ENCODE measurements around the gene ANKRD1. TPM values are rescaled to one million over a fixed set of nuclear protein-coding genes. Genes with fewer than 3 reads are reported as not detected.

The ANKRD1 gene
- total RNA-seq, 1 donor from 2014 or later: 48.1 TPM

DNA sequence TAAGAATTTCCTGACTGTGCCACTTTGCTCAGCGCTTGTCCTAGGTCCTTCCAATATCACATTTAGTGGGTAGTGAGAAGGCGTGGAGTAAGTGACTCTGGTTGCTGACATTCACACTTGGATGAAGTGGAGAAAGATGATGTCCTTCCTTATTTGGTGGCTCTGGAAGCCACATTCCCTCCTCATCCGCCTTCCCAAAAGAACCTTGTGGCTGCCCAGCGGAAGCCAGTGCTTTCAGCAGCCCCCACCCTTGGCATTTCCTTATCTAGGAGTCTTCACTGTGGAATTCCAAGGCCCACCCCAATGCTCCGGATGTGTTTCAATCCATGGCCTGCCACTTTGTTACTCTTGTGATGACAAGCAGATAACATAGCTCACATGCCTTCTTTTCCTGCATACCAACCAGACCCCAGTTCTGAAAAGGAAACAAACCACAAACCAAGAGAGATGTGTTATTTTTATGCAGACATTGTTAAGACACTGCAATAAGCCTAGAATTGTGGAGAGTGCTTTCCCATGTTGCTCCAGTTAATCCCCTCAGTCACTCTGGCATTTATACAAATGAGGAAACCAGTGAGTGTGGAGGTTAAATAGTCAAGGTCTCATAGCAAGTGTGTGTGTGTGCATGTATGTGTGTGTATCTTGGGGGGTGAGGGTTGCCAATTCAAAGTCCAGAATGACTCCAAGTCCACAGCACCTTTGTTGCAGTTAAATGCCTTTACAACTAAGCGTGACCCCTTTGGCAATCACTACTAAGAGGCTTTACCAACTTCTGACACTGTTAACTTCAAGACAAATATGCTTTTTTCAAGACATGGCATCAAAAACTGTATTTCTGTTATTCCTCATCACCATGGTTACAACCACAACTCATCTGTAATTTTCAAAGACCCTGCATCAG lies 10.3 kb upstream of the ANKRD1 start:
- no peaks in the 10 kb centered on the region for H3K9me3 Mint-ChIP-seq (ENCODE audit: low read depth)
- H3K36me3 Mint-ChIP-seq (ENCODE audit: insufficient read depth): no peaks in the 10 kb centered on the region
- TF ChIP-seq, protein P1, sequence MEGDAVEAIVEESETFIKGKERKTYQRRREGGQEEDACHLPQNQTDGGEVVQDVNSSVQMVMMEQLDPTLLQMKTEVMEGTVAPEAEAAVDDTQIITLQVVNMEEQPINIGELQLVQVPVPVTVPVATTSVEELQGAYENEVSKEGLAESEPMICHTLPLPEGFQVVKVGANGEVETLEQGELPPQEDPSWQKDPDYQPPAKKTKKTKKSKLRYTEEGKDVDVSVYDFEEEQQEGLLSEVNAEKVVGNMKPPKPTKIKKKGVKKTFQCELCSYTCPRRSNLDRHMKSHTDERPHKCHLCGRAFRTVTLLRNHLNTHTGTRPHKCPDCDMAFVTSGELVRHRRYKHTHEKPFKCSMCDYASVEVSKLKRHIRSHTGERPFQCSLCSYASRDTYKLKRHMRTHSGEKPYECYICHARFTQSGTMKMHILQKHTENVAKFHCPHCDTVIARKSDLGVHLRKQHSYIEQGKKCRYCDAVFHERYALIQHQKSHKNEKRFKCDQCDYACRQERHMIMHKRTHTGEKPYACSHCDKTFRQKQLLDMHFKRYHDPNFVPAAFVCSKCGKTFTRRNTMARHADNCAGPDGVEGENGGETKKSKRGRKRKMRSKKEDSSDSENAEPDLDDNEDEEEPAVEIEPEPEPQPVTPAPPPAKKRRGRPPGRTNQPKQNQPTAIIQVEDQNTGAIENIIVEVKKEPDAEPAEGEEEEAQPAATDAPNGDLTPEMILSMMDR (IDR thresholded peaks at IDR 0.05; ENCODE audit: unreplicated experiment): no peak
- H3K27ac Mint-ChIP-seq: peak overlapping the region; percentile 92
- peaks cover 28% of the 10 kb centered on the region for H3K4me1 Mint-ChIP-seq (ENCODE audit: low read depth)
- no peak overlapping the region for H3K4me3 Mint-ChIP-seq (ENCODE audit: low read depth)
- peaks cover 11% of the 10 kb centered on the region for H3K27me3 Mint-ChIP-seq
- no peak for DNase-seq (ENCODE audit: low spot score, unreplicated experiment)

DNA sequence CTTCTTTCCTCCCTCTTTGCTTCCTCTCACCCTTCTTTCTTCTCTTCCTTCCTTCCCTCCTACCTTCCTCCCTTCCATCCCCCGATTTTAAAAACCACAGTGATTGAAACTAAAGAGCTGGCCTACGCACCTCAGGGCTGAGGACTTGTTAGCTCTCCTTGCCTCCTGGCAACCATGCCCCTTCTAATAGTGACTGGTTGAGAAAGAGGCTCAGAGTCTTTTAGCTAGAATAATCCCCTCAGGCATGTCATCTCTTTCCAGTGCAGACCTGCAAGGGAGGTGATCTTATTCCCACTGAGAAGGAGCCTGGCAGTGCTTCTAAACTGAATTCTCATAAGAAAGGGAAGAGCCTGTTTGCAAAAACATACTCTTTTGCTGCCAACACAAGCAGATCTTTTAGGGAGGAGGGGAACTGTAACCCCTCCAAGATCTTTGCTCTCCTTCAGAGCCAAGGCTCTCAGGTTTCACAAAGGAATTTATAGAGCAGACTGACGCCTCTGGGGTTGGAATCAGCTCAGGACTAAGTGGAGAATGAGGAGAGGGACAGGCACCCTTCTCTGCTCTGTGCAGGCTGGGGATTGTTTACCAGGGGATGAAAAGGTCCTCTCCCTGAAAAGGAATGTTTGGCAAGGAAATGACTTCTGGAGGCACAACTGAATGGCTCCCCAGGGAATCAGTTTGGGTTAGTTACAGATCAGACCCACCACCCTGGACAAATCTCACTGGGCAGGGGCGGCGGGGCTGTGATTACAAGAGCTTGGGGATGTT lies 9.4 kb upstream of the ANKRD1 start:
- no peaks in the 10 kb centered on the region for H3K9me3 Mint-ChIP-seq (ENCODE audit: low read depth)
- peaks cover 24% of the 10 kb centered on the region for H3K4me1 Mint-ChIP-seq (ENCODE audit: low read depth)
- H3K36me3 Mint-ChIP-seq (ENCODE audit: insufficient read depth): no peaks in the 10 kb centered on the region
- DNase-seq (ENCODE audit: low spot score, unreplicated experiment): no peak
- H3K4me3 Mint-ChIP-seq (ENCODE audit: low read depth): peak overlapping the region; percentile 7
- TF ChIP-seq, protein P1 (IDR thresholded peaks at IDR 0.05; ENCODE audit: unreplicated experiment): no peak
- H3K27ac Mint-ChIP-seq: peak overlapping the region; percentile 92
- H3K27me3 Mint-ChIP-seq: peaks cover 11% of the 10 kb centered on the region

DNA sequence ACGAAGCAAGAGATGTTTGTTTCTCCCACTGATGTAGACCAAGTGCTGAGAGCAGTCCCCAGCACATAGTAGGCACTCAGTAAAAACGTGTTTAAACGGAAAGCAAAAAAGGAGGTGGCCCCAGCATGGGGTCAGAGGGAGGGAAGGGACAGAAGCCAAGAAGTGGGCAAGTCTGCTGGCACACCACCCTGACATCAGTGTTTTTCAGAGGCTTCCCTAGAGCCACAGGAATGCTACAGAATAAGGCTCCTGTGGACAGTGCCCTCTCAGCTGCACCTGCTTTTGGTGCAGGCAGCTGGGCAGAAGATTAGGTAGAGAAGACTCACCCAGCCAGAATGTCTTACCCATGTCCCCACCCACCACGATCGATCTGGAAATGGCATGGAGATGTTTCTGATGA lies 8.3 kb upstream of the ANKRD1 start:
- TF ChIP-seq, protein P1 (IDR thresholded peaks at IDR 0.05; ENCODE audit: unreplicated experiment): no peak
- no peaks in the 10 kb centered on the region for H3K9me3 Mint-ChIP-seq (ENCODE audit: low read depth)
- H3K4me3 Mint-ChIP-seq (ENCODE audit: low read depth): no peak overlapping the region
- H3K27ac Mint-ChIP-seq: no peak overlapping the region
- no peaks in the 10 kb centered on the region for H3K36me3 Mint-ChIP-seq (ENCODE audit: insufficient read depth)
- peaks cover 25% of the 10 kb centered on the region for H3K4me1 Mint-ChIP-seq (ENCODE audit: low read depth)
- no peak for DNase-seq (ENCODE audit: low spot score, unreplicated experiment)
- H3K27me3 Mint-ChIP-seq: peaks cover 11% of the 10 kb centered on the region

DNA sequence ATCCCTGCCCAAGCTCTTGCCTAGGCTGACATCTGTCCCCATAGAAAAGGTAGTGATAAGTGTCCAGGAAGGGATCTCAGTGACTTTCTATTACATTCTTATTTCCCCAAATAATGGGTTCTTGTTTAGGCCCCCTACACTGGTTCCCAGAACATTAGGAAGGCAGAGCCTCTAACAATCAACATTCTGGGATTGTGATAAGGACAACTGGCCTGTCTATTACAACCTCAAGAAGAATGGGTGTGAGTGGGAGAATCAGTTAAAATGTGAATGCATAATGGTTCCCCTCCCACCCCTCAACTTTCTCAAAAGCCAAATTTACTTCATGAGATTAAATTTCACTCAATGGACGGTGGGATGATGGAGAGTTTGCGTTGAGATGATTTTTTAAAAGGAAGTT lies 6.4 kb upstream of the ANKRD1 start:
- Mint-ChIP-seq H3K36me3 (ENCODE audit: insufficient read depth) (no peaks in the 10 kb centered on the region), H3K9me3 (ENCODE audit: low read depth) (no peaks in the 10 kb centered on the region), H3K27ac (no peak overlapping the region), H3K27me3 (peaks cover 26% of the 10 kb centered on the region), H3K4me3 (ENCODE audit: low read depth) (no peak overlapping the region), H3K4me1 (ENCODE audit: low read depth) (peaks cover 25% of the 10 kb centered on the region)
- DNase-seq (ENCODE audit: low spot score, unreplicated experiment): no peak
- TF ChIP-seq, protein P1 (IDR thresholded peaks at IDR 0.05; ENCODE audit: unreplicated experiment): no peak
